D721Med (cell line): ENCODE data around the gene RBKS.

ENCODE experiments used
- DNase-seq: peaks from one replicate; pipeline ENCODE4 v3.0.0; 2011; ENCODE audit warnings: low spot score; ENCODE audit not compliant: insufficient read length
- FAIRE-seq: peaks from 2 replicates; lab custom pipeline; 2011; peaks lifted over from hg19 to GRCh38; lab: Jason Lieb, UNC
- CTCF ChIP-seq: IDR thresholded peaks from 2 replicates; pipeline ENCODE4 v1.5.1; 2012; ENCODE audit warnings: mild to moderate bottlenecking, control low read depth; ENCODE audit not compliant: insufficient read depth; ENCODE audit errors: missing control alignments

Gene RBKS

DNA sequence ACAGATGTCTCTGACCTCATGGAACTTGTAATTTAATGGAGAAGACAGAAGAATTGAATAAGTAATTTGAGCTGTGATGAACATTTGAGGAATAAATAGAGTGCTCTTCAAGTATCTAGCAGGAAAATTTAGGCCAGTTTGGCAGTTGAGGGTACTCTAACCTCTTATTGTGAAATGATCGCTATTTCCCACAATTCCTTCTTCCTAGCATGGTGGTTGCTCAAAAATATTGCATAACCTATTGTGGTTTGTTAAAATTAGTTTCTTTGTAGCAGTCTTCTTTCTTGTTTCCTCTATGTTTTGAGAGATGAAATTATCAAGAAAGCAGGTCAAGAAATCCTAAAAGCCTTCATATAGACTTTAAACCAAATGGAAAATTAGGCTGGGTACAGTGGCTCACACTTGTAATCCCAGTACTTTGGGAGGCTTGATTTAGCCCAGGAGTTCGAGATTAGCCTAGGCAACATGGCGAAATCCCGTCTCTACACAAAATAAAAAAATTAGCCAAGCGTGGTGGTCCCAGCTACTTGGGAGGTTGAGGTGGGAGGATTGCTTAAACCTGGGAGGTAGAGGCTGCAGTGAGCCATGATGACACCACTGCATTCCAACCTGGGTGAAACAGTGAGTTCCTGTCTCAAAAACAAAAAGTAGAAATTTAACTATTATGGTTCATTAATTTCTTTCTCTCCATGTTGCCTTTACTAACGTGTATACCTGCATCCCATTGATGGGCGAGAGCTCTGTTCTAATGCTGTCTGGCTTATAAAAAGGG, 58.7 kb downstream of the RBKS start:
- no peak for FAIRE-seq
- DNase-seq: no peak
- no peak for TF ChIP-seq CTCF

- no peak for FAIRE-seq
- TF ChIP-seq CTCF: no peak
- DNase-seq: no peak
Measured at GRCh38 chr2:27830656-27831055, 59.5 kb downstream of the RBKS start.

- DNase-seq: no peak
- no peak for TF ChIP-seq CTCF
- FAIRE-seq: no peak
Measured at GRCh38 chr2:27829791-27830190, 60.4 kb downstream of the RBKS start.

GRCh38 chr2:27828305-27828704, 61.9 kb downstream of the RBKS start:
- TF ChIP-seq CTCF: no peak
- DNase-seq (no peak), FAIRE-seq (no peak)

DNA sequence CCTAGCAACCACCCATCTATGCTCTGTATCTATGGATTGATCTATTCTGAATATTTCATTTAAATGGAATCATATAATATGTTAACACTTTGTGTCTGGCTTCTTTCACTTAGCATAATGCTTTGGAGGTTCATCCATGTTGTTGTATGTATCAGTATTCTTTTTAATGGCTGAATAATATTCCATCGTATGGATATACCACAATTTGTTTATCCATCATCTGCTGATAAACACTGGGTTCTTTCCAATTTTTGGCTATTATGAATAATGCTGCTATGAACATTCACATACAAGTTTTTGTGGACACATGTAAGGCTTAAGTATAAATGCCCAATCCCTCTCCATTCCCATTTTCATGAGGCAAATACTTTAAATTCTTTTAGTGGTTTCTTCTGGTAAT, 65.8 kb downstream of the RBKS start:
- no peak for FAIRE-seq
- TF ChIP-seq CTCF: no peak
- no peak for DNase-seq

- FAIRE-seq (no peak), DNase-seq (no peak)
- no peak for TF ChIP-seq CTCF
Measured at GRCh38 chr2:27823569-27823968, 66.6 kb downstream of the RBKS start.

- FAIRE-seq (no peak), DNase-seq (no peak)
- no peak for TF ChIP-seq CTCF
Measured at GRCh38 chr2:27823135-27823534, 67.1 kb downstream of the RBKS start.
